IPS-NIHi7 (cell line): Measurements from ENCODE around the gene NT5C3A.
"Not testable (repeated sequence)": the region's sequence is repeated elsewhere in the genome, so short reads cannot be mapped to it uniquely, and the experiment has no call there.

Experiments used
- DNase-seq: peaks from one replicate; pipeline ENCODE4 v3.0.0; 2012; ENCODE audit warnings: mixed read lengths; ENCODE audit errors: extremely low spot score

NT5C3A gene

GRCh38 chr7:33041631-33042428, 20.7 kb downstream of the NT5C3A start:
- DNase-seq: no peak

GRCh38 chr7:33040803-33041516, 21.6 kb downstream of the NT5C3A start:
- DNase-seq: no peak

GRCh38 chr7:33039903-33040292, 22.7 kb downstream of the NT5C3A start:
- no peak for DNase-seq

- no peak for DNase-seq
These were observed 23.2 kb downstream of the NT5C3A start for GRCh38 chr7:33039257-33039902.

GRCh38 chr7:33038639-33039038, 23.9 kb downstream of the NT5C3A start:
- DNase-seq: no peak

- DNase-seq: no peak
These were observed 26.8 kb downstream of the NT5C3A start for GRCh38 chr7:33035776-33036175.

GRCh38 chr7:33024189-33024757, 38.3 kb downstream of the NT5C3A start:
- no peak for DNase-seq

- no peak for DNase-seq
These were observed 50.2 kb downstream of the NT5C3A start for GRCh38 chr7:33012364-33012763.

GRCh38 chr7:33009734-33010133, 52.8 kb downstream of the NT5C3A start:
- DNase-seq: no peak

- DNase-seq: not testable (repeated sequence)
These were observed 56.9 kb downstream of the NT5C3A start for GRCh38 chr7:33005690-33006089.

GRCh38 chr7:33005193-33005592, 57.4 kb downstream of the NT5C3A start:
- not testable (repeated sequence) for DNase-seq

- DNase-seq: not testable (repeated sequence)
These were observed 58.4 kb downstream of the NT5C3A start for GRCh38 chr7:33004104-33004616.

- not testable (repeated sequence) for DNase-seq
These were observed 59.5 kb downstream of the NT5C3A start for GRCh38 chr7:33003111-33003510.

GRCh38 chr7:32999380-32999779, 63.2 kb downstream of the NT5C3A start:
- not testable (repeated sequence) for DNase-seq

GRCh38 chr7:32998361-32999171, 64.0 kb downstream of the NT5C3A start:
- not testable (repeated sequence) for DNase-seq

GRCh38 chr7:32997956-32998355, 64.6 kb downstream of the NT5C3A start:
- DNase-seq: not testable (repeated sequence)

GRCh38 chr7:32992750-32993149, 69.8 kb downstream of the NT5C3A start:
- DNase-seq: not testable (repeated sequence)

- not testable (repeated sequence) for DNase-seq
These were observed 70.4 kb downstream of the NT5C3A start for GRCh38 chr7:32991975-32992700.

GRCh38 chr7:32991068-32991585, 71.4 kb downstream of the NT5C3A start:
- DNase-seq: not testable (repeated sequence)

- not testable (repeated sequence) for DNase-seq
These were observed 74.4 kb downstream of the NT5C3A start for GRCh38 chr7:32988148-32988547.
